Endothelial cell of umbilical vein (primary cell): ENCODE measurements around the gene ZNF684. TPM values are rescaled to one million over a fixed set of nuclear protein-coding genes. Genes with fewer than 3 reads are reported as not detected.

ENCODE experiments used
- BruUV-seq: library from RNA; stranded (reverse); fragments of 400-500 nt; replicated peaks from 2 replicates; lab custom pipeline; 2021; lab: Mats Ljungman, UMichigan
- CTCF ChIA-PET: fragments of 300-600, 350-600 bp; sonication (Branson Sonifier 250); formaldehyde crosslinking; loops from one replicate; lab custom pipeline; 2021; ENCODE audit warnings: antibody characterized with exemption, inconsistent platforms; lab: Charles Lee
- POLR2A ChIA-PET: fragments of 300-600, 350-600 bp; sonication (Branson Sonifier 250); formaldehyde crosslinking; loops from one replicate; lab custom pipeline; 2021; ENCODE audit warnings: antibody characterized with exemption, inconsistent platforms; lab: Charles Lee
- DNase-seq: peaks from one replicate; pipeline ENCODE4 v3.0.0-alpha.2; 2011; ENCODE audit warnings: low read depth, low spot score
- FAIRE-seq: peaks from 2 replicates; lab custom pipeline; 2011; peaks lifted over from hg19 to GRCh38; lab: Jason Lieb, UNC
- H2AFZ ChIP-seq: 2 replicates; pipeline ENCODE4 v1.6.0; 2012; ENCODE audit warnings: low read depth, low read length, control low read depth, inconsistent platforms
- H3K27ac ChIP-seq: 2 replicates; pipeline ENCODE4 v1.5.1; 2011; ENCODE audit warnings: low read depth, mild to moderate bottlenecking, control low read depth, low read length, moderate library complexity; ENCODE audit not compliant: insufficient read depth
- H3K27me3 ChIP-seq, 2 experiments: 2 replicates each; pipeline versions ENCODE4 v1.6.0 to v1.6.1; 2011; ENCODE audit warnings: low read length in 2 of 2, mixed read lengths in 1 of 2; ENCODE audit not compliant: control insufficient read depth in 2 of 2, insufficient read depth in 2 of 2
- H3K36me3 ChIP-seq, 2 experiments: 2 replicates in 1 of 2; 3 replicates in 1 of 2; pipeline ENCODE4 v1.5.1; 2011; ENCODE audit warnings: low read length in 2 of 2, mild to moderate bottlenecking in 1 of 2, moderate library complexity in 1 of 2; ENCODE audit not compliant: control insufficient read depth in 2 of 2, insufficient read depth in 2 of 2; ENCODE audit errors: extremely low read depth in 1 of 2
- H3K4me1 ChIP-seq: 3 replicates; pipeline ENCODE4 v1.5.1; 2011; ENCODE audit warnings: mild to moderate bottlenecking, low read length; ENCODE audit not compliant: control insufficient read depth, insufficient read depth; ENCODE audit errors: extremely low read depth
- H3K4me2 ChIP-seq: 2 replicates; pipeline ENCODE4 v1.6.1; 2011; ENCODE audit warnings: low read length, control low read depth, mixed read lengths; ENCODE audit not compliant: insufficient read depth
- H3K4me3 ChIP-seq, 3 experiments: fragments of 200-600 bp in 1 of 3; sonication (generic), shearing (Covaris generic) in 1 of 3; replicated peaks in 1 of 3; 2 replicates each; pipeline ENCODE4 v1.5.1; 2011 to 2016; ENCODE audit warnings: control low read depth in 3 of 3, low read length in 3 of 3, mild to moderate bottlenecking in 2 of 3, inconsistent platforms in 1 of 3, low read depth in 1 of 3, moderate library complexity in 1 of 3; ENCODE audit not compliant: insufficient read depth in 1 of 3
- H3K79me2 ChIP-seq: 2 replicates; pipeline ENCODE4 v1.6.0; 2012; ENCODE audit warnings: low read length, inconsistent platforms; ENCODE audit not compliant: control insufficient read depth, insufficient read depth
- H3K9ac ChIP-seq: replicated peaks from 2 replicates; pipeline ENCODE3; 2011; ENCODE audit warnings: low read length, control low read depth; ENCODE audit not compliant: insufficient read depth; ENCODE audit errors: extremely low read depth
- H3K9me1 ChIP-seq: replicated peaks from 3 replicates; pipeline ENCODE4 v1.6.0; 2011; ENCODE audit warnings: mild to moderate bottlenecking, low read length; ENCODE audit not compliant: control insufficient read depth, insufficient read depth; ENCODE audit errors: extremely low read depth
- H3K9me3 ChIP-seq: replicated peaks from 2 replicates; pipeline ENCODE4 v1.5.1; 2012; ENCODE audit warnings: low read length, inconsistent platforms; ENCODE audit not compliant: control insufficient read depth, insufficient read depth
- H4K20me1 ChIP-seq: replicated peaks from 2 replicates; pipeline ENCODE3; 2011; ENCODE audit warnings: mild to moderate bottlenecking, low read length; ENCODE audit not compliant: control insufficient read depth, insufficient read depth; ENCODE audit errors: extremely low read depth
- CTCF ChIP-seq, 2 donors: IDR thresholded peaks; 1 replicate in 1 of 2; 2 replicates in 1 of 2; pipeline ENCODE4 v1.5.1; 2011; ENCODE audit warnings: low read length in 2 of 2, mild to moderate bottlenecking in 2 of 2, moderate library complexity in 2 of 2, control low read depth in 1 of 2, inconsistent platforms in 1 of 2, low read depth in 1 of 2; ENCODE audit not compliant: insufficient read depth in 1 of 2; ENCODE audit errors: extremely low read depth in 1 of 2
- EZH2 ChIP-seq: IDR thresholded peaks from 2 replicates; pipeline ENCODE4 v1.6.1; 2012; ENCODE audit warnings: borderline replicate concordance, low read depth, mild to moderate bottlenecking, moderate library complexity, low read length, inconsistent platforms; ENCODE audit not compliant: severe bottlenecking
- FOS ChIP-seq: IDR thresholded peaks from 2 replicates; pipeline ENCODE4 v1.6.1; 2011; ENCODE audit warnings: mild to moderate bottlenecking, low read length, moderate library complexity, borderline replicate concordance; ENCODE audit not compliant: insufficient read depth
- GATA2 ChIP-seq: IDR thresholded peaks from 2 replicates; pipeline ENCODE4 v1.7.0; 2011; ENCODE audit warnings: low read depth, mild to moderate bottlenecking, moderate library complexity, mixed read lengths, low read length; ENCODE audit not compliant: insufficient read length, insufficient read depth
- JUN ChIP-seq: IDR thresholded peaks from 2 replicates; pipeline ENCODE4 v1.6.1; 2011; ENCODE audit warnings: borderline replicate concordance, low read depth; ENCODE audit not compliant: insufficient read length, insufficient read depth
- MYC ChIP-seq: IDR thresholded peaks from one replicate; pipeline ENCODE4 v1.6.1; 2011; ENCODE audit warnings: mild to moderate bottlenecking, low read depth, low read length
- POLR2A ChIP-seq: IDR thresholded peaks from 2 replicates; pipeline ENCODE4 v1.6.1; 2012; ENCODE audit warnings: low read depth, mild to moderate bottlenecking, control low read depth, low read length
- POLR2AphosphoS5 ChIP-seq: IDR thresholded peaks from 2 replicates; pipeline ENCODE4 v1.6.1; 2012; ENCODE audit warnings: low read depth, mild to moderate bottlenecking, control low read depth, low read length, moderate library complexity; ENCODE audit not compliant: insufficient read depth
- dilution Hi-C: fragments of 300-500 bp; cut with MboI; formaldehyde crosslinking; loops from one replicate; pipeline ENCODE4 v1.15.0; 2019; ENCODE audit warnings: low sequenced_read_pairs; ENCODE audit not compliant: extremely low pct_ligation_motif_present
- intact Hi-C: fragments of 100-400 bp; cut with micrococcal nuclease; formaldehyde crosslinking; loops from one replicate; pipeline ENCODE4 v1.10.0; 2022
- polyA plus RNA-seq, 4 experiments: library from polyadenylated mRNA; depleted of rRNA in 3 of 4; stranded (reverse) in 3 of 4; unstranded in 1 of 4; fragments of >200 nt; gene quantifications; 2 replicates each; pipeline versions ENCODE4 v1.2.1 to v1.2.3, GENCODE V29; 2011 to 2012; ENCODE audit warnings: missing spikeins in 1 of 4
- total RNA-seq: library from RNA; stranded (reverse); gene quantifications from 2 replicates; pipeline ENCODE4 v1.2.3, GENCODE V29; 2021
- TF ChIP-seq, protein P1 (sequence below): IDR thresholded peaks from 2 replicates; pipeline ENCODE4 v1.6.1; 2011; ENCODE audit not compliant: insufficient read depth, insufficient read length

ZNF684 gene
- total and polyA plus RNA-seq, 2 donors (not counting 3 experiments of a cell fraction or from before 2014, with no cell fraction given), result 2.9 to 5.8 TPM

DNA sequence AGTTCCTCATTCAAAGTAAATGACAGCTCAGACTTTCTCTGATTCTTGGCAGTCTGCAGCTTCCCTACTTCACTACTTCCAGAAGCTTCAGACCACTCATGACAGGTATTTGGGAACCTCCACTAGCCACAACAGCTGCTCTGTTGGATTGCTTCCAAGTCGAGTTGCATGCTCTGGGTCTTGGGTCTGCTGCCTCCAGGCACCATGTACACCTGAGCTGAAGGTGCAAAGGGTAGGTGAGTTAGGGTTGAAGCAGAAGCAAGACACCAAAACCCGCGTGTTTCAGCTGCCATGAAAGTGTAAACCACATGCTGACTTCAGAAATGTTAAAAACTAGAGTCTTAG, 62.7 kb downstream of the ZNF684 start:
- no peak for TF ChIP-seq FOS
- no peak for TF ChIP-seq JUN
- TF ChIP-seq, protein P1, sequence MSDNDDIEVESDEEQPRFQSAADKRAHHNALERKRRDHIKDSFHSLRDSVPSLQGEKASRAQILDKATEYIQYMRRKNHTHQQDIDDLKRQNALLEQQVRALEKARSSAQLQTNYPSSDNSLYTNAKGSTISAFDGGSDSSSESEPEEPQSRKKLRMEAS, result no peak
- TF ChIP-seq POLR2A, result no peak
- no peak for TF ChIP-seq EZH2
- no peak for TF ChIP-seq CTCF (IDR thresholded peaks at IDR 0.05; ENCODE audit: extremely low read depth in 1 of 2, insufficient read depth in 1 of 2, low read depth in 1 of 2, low read length in 2 of 2)
- TF ChIP-seq GATA2, result no peak
- no peak for TF ChIP-seq MYC
- TF ChIP-seq POLR2AphosphoS5, result no peak
- Histone ChIP-seq H3K79me2 (no peaks in the 10 kb centered on the region), H2AFZ (no peak overlapping the region), H3K9me1 (no peaks in the 10 kb centered on the region), H3K9ac (no peak overlapping the region), H3K4me1 (no peaks in the 10 kb centered on the region), H3K9me3 (no peaks in the 10 kb centered on the region), H3K27ac (no peak overlapping the region), H4K20me1 (no peaks in the 10 kb centered on the region), H3K4me3 (no peak overlapping the region), H3K4me2 (no peak overlapping the region), H3K36me3 (no peaks in the 10 kb centered on the region), H3K27me3 (no peaks in the 10 kb centered on the region)
- ChIA-PET POLR2A (no interaction called here), CTCF (interaction anchor here (1.3 to 2.8 kb wide), 2 partner anchors 61 to 180 kb away, joined by 3 to 12 read pairs; no protein-coding TSS in a partner anchor)
- FAIRE-seq (no peak), DNase-seq (no peak)
- intact Hi-C loops (no loop called here), dilution Hi-C loops (no loop called here)
- BruUV-seq, result no TSS peak
